Bone marrow (tissue), 2 donors: Measurements from ENCODE around the gene FGGY.
"Not testable (repeated sequence)": the region's sequence is repeated elsewhere in the genome, so short reads cannot be mapped to it uniquely, and the experiment has no call there.

ENCODE experiments used
- DNase-seq, 2 donors: peaks; one replicate each; lab custom pipeline; 2025; lab: John Stamatoyannopoulos, UW

Gene FGGY

DNA sequence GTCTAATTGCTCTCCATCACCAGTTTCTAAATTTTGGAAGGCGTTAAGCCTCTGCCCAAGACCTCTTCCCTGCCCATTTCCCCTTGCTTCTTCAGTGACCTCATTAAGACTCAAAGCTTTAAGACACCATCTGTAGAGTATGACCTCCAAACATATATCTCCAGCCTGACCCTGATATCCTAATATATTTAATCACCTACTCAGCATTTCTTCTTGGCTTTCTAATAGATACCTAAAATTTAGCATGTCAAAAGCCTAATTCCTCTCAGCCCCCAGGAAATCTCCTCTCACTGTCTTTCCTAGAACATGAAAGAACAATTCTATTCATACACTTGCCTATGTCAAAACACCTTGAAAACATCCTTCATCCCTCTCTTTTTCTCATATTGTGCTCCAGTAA, 282.3 kb downstream of the FGGY start:
- no peak for DNase-seq

GRCh38 chr1:59580257-59580656, 283.4 kb downstream of the FGGY start:
- no peak for DNase-seq

- not testable (repeated sequence) for DNase-seq
Observed at GRCh38 chr1:59592410-59592809, 295.5 kb downstream of the FGGY start.

- no peak for DNase-seq
Observed at GRCh38 chr1:59592924-59593323, 296.0 kb downstream of the FGGY start.

GRCh38 chr1:59593798-59594790, 297.2 kb downstream of the FGGY start:
- DNase-seq: no peak

- DNase-seq: no peak
Observed at GRCh38 chr1:59595774-59596173, 298.9 kb downstream of the FGGY start.

DNA sequence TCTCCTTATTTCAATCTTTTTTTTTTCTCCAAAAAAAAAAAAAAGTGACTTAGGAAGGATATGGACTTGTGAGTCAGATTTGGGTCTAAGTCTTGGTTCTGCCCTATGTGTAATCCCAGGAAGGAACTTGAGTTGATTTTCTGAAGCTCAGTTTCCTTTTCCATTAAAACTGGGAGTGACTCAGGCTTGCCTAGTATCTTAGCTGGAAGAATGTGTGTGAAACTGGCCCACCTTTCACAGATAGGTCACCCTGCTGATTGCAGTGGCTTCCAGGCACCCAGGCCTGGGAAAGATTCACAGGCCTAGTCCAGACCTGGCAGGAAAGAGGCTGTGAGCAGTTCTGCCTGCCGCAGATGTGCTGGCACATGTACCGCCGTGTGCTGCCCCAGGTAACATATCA, 299.5 kb downstream of the FGGY start:
- DNase-seq: no peak

GRCh38 chr1:59596956-59597355, 300.1 kb downstream of the FGGY start:
- DNase-seq: no peak

- no peak for DNase-seq
Observed at GRCh38 chr1:59597420-59598119, 300.7 kb downstream of the FGGY start.

DNA sequence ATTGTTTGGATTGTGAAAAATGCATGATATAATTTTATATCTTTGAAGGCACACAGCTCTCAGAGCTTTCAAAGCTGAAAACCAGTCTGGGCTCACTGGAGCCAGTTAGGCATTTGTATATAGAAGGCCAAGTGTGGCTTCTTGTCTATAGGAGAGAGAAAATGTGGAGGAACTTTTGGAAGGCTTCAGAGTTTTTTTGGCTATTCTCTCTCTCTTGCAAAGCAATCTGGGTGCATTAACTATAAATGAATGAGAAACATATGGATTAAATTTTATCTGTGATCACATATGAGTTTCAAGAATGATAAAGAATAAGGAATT, 301.2 kb downstream of the FGGY start:
- DNase-seq: no peak

DNA sequence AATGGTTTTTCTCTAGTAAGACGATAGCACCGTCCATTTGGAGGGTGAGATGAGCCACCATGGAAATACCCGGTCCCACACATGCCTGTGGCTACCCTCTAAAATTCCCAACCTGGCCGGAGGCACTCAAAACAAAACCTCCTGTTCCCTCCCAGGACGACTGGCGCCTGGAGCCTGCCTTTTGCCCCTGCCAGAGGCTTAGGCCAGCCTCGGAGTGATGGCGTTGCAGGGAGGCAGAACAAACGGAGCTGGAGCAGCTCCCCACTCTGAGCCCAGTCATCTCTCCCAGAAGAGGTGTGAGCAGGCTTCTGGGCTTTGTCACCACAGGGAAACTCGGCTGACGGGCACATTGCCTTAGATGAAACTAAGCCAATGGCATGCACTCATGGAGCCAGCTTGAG, 304.1 kb downstream of the FGGY start:
- DNase-seq: no peak

DNA sequence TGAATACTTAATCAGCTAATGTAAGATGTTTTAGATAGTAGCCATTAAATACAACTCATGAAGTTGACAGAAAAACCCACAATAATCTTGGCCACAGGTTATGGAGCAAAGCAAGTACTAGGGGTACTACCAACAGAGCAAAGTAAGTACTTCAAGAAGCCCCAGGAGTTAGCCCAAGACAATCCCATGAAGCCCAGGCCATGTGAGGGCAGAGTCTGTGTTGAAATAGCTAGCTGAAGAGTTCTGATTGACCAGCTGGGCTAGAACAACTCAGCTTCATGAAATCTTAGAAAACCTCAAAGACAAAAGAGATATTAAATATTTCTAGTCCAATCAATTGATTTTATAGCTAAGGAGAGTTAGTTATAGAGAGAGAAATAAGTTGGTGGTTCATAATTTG, 304.9 kb downstream of the FGGY start:
- DNase-seq: no peak

DNA sequence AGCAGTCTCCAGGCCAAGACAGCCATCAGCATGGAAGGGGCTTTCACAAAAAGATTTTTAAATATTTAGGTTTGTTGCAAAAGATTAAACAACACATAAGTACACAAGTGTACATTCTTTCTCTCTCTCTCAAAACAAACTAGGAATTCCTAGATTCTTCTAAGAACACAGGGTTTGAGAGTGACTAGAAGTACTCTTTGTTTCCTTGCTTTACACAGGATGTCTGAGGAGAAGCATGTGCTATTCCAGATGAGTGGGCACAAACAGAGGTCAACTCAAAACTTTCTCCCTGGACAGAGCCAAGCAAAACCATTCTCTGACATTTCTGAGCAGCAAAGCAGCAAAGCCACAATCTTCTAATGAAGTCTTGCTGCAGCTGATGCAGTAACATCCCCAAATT, 307.3 kb downstream of the FGGY start:
- no peak for DNase-seq

DNA sequence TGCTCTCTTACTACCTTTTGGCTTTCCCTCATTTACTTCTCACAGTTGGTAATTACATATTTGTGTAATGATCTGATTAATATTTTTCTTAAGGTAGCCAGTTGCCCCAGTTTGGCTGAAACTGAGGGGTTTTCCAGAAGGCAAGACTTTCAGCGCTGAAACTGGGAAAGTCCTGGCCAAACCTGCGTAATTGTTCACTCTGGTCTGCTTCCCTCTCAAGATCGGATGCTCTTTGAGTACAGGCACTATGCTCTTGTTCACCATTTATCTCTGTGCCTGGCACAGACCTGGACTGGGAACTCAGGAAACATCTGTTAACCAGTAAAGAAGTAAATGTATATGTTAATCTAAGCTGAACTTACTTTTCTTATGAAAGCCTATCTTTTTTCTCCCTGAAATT, 308.3 kb downstream of the FGGY start:
- no peak for DNase-seq

- DNase-seq: no peak
Observed at GRCh38 chr1:59605761-59606160, 308.9 kb downstream of the FGGY start.

DNA sequence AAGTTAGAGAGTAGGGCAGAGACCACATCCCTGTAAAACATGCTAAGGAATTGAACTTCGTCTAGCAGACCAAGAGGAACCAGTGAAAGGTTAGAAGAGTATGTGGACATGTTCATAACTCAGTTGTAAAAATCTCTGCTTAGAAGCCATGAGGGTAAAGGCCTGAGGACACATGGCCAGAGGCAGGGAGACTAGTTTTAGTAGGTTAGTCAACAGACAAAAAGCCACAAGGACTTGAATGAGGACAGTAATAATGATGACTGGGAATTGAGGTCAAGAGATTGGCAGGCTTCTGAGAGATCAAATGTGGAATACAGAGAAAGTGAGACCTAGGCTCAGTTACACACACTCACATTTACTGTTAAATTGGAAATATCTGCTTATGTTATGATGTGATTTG, 312.4 kb downstream of the FGGY start:
- no peak for DNase-seq

DNA sequence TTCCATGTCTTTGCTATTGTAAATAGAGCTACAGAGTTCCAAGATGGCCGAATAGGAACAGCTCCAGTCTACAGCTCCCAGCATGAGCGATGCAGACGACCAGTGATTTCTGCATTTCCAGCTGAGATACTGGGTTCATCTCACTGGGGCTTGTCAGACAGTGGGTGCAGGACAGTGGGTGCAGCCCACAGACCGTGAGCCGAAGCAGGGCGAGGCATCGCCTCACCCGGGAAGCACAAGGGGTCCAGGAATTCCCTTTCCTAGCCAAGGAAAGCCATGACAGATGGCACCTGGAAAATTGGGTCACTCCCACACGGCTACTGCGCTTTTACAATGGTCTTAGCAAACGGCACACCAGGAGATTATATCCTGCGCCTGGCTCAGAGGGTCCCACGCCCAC, 313.6 kb downstream of the FGGY start:
- not testable (repeated sequence) for DNase-seq

DNA sequence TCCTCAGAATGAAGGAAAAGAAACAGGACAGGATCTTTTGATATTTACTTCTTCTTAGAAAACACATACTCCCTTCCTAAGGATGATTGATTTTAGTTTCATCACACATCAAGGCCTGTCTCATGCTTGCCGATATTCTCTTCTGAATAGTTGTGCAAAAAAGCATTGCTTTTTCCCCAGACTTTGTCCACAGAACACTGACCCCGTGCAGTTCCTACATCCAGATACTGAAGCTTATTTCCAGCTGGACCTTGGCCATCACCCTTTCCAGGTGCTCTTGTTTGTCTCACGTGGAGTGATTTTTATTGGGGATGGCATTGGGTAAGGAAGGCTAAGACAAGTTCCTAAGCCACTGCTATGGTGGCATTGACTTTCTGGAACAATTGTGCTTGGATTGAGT, 320.5 kb downstream of the FGGY start:
- no peak for DNase-seq

DNA sequence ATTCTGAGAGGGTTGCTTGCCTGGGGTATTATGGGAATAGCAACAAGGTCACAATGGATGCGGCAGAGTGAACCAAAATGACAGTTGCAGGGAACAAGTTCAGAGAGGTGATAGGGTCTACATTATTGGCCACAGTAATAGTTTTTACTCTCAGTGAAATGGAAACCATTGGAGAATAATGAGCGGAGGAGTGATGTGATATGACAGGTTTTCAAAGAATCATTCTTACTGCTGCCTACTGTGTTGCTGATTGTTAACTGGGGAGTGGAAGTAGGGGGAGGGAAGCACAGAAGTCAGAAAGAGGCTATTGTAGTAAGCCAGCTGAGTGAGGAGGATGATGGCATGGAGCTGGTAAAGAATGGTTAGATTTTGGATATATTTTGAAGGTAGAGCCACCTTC, 322.7 kb downstream of the FGGY start:
- no peak for DNase-seq

GRCh38 chr1:59625384-59625783, 328.5 kb downstream of the FGGY start:
- DNase-seq: no peak

DNA sequence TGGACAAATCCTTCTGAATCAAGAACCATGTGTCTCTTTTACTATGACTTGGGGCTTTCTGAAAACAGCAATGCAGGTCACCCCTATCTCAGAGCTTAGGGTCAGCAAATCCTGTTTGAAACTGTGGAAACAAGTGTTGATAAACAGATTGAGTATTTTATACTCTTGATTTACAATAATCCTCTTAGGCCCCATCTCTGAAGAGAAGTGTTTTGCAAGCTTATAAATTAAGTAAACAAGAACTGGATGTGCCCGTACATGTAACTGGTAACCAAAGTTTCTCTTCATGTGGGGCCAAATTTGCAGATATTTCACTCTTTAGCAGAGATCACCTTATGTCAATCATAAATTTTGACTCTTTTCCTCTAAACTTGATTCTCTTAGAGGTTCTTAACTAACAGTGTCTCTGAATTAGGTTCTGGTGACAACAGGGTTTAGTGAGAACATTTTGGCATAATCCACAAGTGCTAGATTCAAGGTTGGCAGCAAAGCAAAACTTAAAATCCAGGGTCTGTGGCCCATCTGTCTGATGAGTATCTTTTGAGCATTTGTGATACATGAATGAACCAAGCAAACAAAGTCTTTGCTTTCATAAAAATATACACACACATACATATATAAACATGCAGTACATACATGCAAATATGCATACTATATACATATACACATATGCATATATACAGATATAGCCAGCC, 334.8 kb downstream of the FGGY start:
- no peak for DNase-seq

GRCh38 chr1:59635097-59635496, 338.2 kb downstream of the FGGY start:
- no peak for DNase-seq

DNA sequence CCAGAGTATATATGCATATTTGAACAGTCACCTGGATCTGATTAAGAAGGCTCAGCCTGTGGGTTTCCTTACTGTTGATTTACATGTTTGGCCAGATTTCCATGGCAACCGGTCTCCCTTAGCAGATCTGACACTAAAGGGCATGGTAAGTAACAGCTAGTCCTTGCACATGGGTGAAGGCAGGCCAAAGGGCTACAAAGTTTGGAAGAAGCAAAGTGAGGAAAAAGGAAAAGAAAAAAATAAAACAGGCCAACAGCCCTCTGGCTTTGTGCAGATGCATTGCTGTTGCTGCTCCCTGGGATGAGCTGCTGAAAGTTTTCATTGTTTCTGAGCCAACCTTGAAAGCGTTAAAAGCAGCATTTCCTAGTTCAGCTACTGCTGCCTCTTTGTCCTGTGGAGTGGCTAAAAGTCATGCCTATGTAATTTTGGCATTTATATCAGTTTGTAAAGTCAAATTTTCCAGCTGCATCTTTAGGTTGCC, 341.4 kb downstream of the FGGY start:
- DNase-seq: no peak
